Liver (tissue), 9 donors: Measurements from ENCODE around the gene DLK1. TPM values are rescaled to one million over a fixed set of nuclear protein-coding genes. Genes with fewer than 3 reads are reported as not detected.

Experiments used
- DNase-seq: peaks from one replicate; pipeline ENCODE4 v3.0.0-alpha.2; 2017; ENCODE audit warnings: low spot score
- H3K27ac ChIP-seq, 2 donors: one replicate each; pipeline ENCODE4 v1.7.0; 2013; ENCODE audit warnings: inconsistent platforms in 2 of 2, low read length in 2 of 2, control low read depth in 1 of 2, low read depth in 1 of 2, mild to moderate bottlenecking in 1 of 2
- H3K27me3 ChIP-seq, 4 donors: one replicate each; pipeline versions ENCODE4 v1.6.1 to v1.7.0; 2013; ENCODE audit warnings: low read length in 3 of 4, inconsistent platforms in 1 of 4, mild to moderate bottlenecking in 1 of 4, moderate library complexity in 1 of 4; ENCODE audit not compliant: control insufficient read depth in 4 of 4, insufficient read depth in 4 of 4
- H3K36me3 ChIP-seq, 4 donors: one replicate each; pipeline versions ENCODE4 v1.6.1 to v1.7.0; 2013; ENCODE audit warnings: low read length in 3 of 4, mild to moderate bottlenecking in 3 of 4, low read depth in 1 of 4, moderate library complexity in 1 of 4; ENCODE audit not compliant: control insufficient read depth in 4 of 4, insufficient read depth in 3 of 4
- H3K4me1 ChIP-seq, 4 donors: one replicate each; pipeline versions ENCODE4 v1.6.1 to v1.7.0; 2013; ENCODE audit warnings: low read length in 3 of 4, mild to moderate bottlenecking in 3 of 4, moderate library complexity in 1 of 4; ENCODE audit not compliant: control insufficient read depth in 4 of 4, insufficient read depth in 4 of 4
- H3K4me3 ChIP-seq, 3 donors: one replicate each; pipeline versions ENCODE4 v1.6.1 to v1.7.0; 2013; ENCODE audit warnings: low read length in 3 of 3, control low read depth in 1 of 3, low read depth in 1 of 3, mild to moderate bottlenecking in 1 of 3
- H3K9ac ChIP-seq, 2 donors: one replicate each; pipeline ENCODE4 v1.7.0; 2013; ENCODE audit warnings: low read length in 2 of 2, mild to moderate bottlenecking in 2 of 2, moderate library complexity in 2 of 2, control low read depth in 1 of 2, low read depth in 1 of 2
- H3K9me3 ChIP-seq, 4 donors: one replicate each; pipeline versions ENCODE4 v1.6.1 to v1.7.0; 2013; ENCODE audit warnings: low read length in 3 of 4; ENCODE audit not compliant: control insufficient read depth in 4 of 4
- CTCF ChIP-seq: fragments of 150-350 bp; IDR thresholded peaks from 2 replicates; pipeline ENCODE4 v1.5.1; 2017; ENCODE audit warnings: improper control_type of control experiment, low read depth, low read length; ENCODE audit not compliant: missing input control
- EGR1 ChIP-seq, 2 donors: IDR thresholded peaks; 2 replicates each; pipeline ENCODE4 v1.6.1; 2016 to 2018; ENCODE audit warnings: antibody characterized with exemption in 2 of 2, low read depth in 2 of 2
- FOXA1 ChIP-seq: IDR thresholded peaks from 2 replicates; pipeline ENCODE4 v1.6.1; 2016; ENCODE audit warnings: antibody characterized with exemption
- FOXA2 ChIP-seq: IDR thresholded peaks from 2 replicates; pipeline ENCODE4 v1.6.1; 2016; ENCODE audit warnings: antibody characterized with exemption
- GABPA ChIP-seq, 2 donors: IDR thresholded peaks in 1 of 2; conservative IDR thresholded peaks in 1 of 2; 2 replicates each; pipeline ENCODE4 v1.6.1; 2016; ENCODE audit warnings: antibody characterized with exemption in 2 of 2, mild to moderate bottlenecking in 1 of 2, moderate library complexity in 1 of 2
- HNF4A ChIP-seq, 2 donors: conservative IDR thresholded peaks; 2 replicates each; pipeline ENCODE4 v1.6.1; 2016; ENCODE audit warnings: antibody characterized with exemption in 2 of 2, mild to moderate bottlenecking in 2 of 2
- HNF4G ChIP-seq: IDR thresholded peaks from 2 replicates; pipeline ENCODE4 v1.6.1; 2016; ENCODE audit warnings: antibody characterized with exemption
- JUND ChIP-seq, 2 donors: IDR thresholded peaks; 2 replicates each; pipeline ENCODE4 v1.6.1; 2016; ENCODE audit warnings: antibody characterized with exemption in 2 of 2
- MAX ChIP-seq: IDR thresholded peaks from 2 replicates; pipeline ENCODE4 v1.6.1; 2016; ENCODE audit warnings: antibody characterized with exemption
- NR2F2 ChIP-seq: IDR thresholded peaks from 2 replicates; pipeline ENCODE4 v1.6.1; 2016; ENCODE audit warnings: antibody characterized with exemption
- RAD21 ChIP-seq, 2 donors: IDR thresholded peaks; 2 replicates each; pipeline ENCODE4 v1.6.1; 2016; ENCODE audit warnings: antibody characterized with exemption in 2 of 2, mild to moderate bottlenecking in 2 of 2
- REST ChIP-seq: IDR thresholded peaks from 2 replicates; pipeline ENCODE4 v1.6.1; 2016; ENCODE audit warnings: antibody characterized with exemption, mild to moderate bottlenecking
- RXRA ChIP-seq, 2 donors: IDR thresholded peaks; 2 replicates each; pipeline ENCODE4 v1.6.1; 2017 to 2018; ENCODE audit warnings: antibody characterized with exemption in 2 of 2, mild to moderate bottlenecking in 1 of 2
- SP1 ChIP-seq: IDR thresholded peaks from 2 replicates; pipeline ENCODE4 v1.6.1; 2018; ENCODE audit warnings: antibody characterized with exemption, mild to moderate bottlenecking
- TAF1 ChIP-seq: conservative IDR thresholded peaks from 2 replicates; pipeline ENCODE4 v1.6.1; 2016; ENCODE audit warnings: antibody characterized with exemption, mild to moderate bottlenecking
- YY1 ChIP-seq: IDR thresholded peaks from 2 replicates; pipeline ENCODE4 v1.6.1; 2016; ENCODE audit warnings: antibody characterized with exemption, mild to moderate bottlenecking
- ZBTB33 ChIP-seq: IDR thresholded peaks from 2 replicates; pipeline ENCODE4 v1.6.1; 2016; ENCODE audit warnings: antibody characterized with exemption
- WGBS: extraction: QIAGEN DNeasy Blood & Tissue Kit; methylation state at CpG from one replicate; pipeline ENCODE4 v1.1.7; 2013; 5-methylcytosine and 5-hydroxymethylcytosine counted together
- polyA plus RNA-seq, 2 donors: library from polyadenylated mRNA; stranded (reverse) in 1 of 2; unstranded in 1 of 2; fragments of 200-250 nt in 1 of 2; fragments of >200 nt in 1 of 2; fragmentation: Nextera tagmentation in 1 of 2; extraction: Ambion mirVana in 1 of 2; gene quantifications; one replicate each; pipeline versions ENCODE4 v1.2.1 to v1.2.3, GENCODE V29; 2013 to 2015
- total RNA-seq, 2 donors: library from RNA; depleted of rRNA; stranded (reverse); fragments of >200 nt; gene quantifications; one replicate each; pipeline ENCODE4 v1.2.3, GENCODE V29; 2014
- donor health status: healthy.
- donor health status: healthy.
- donor health status: healthy.
- donor health status: healthy.
- donor health status: healthy.

DLK1 gene
- total and polyA plus RNA-seq, 4 donors, result 0.42 to 331 (median 1.8) TPM; not detected in 1

GRCh38 chr14:100684154-100684553, 42.5 kb upstream of the DLK1 start:
- DNase-seq, result no peak
- Histone ChIP-seq H3K27me3 (no peaks in the 10 kb centered on the region), H3K27ac (no peak overlapping the region), H3K9ac (no peak overlapping the region), H3K9me3 (no peaks in the 10 kb centered on the region), H3K4me1 (peaks cover 0 to 7% (median 2%) of the 10 kb centered on the region in 4 donors), H3K4me3 (no peak overlapping the region), H3K36me3 (no peaks in the 10 kb centered on the region)
- WGBS, result 68% methylated on average over 6 of the region's 6 CpGs
- TF ChIP-seq RXRA (IDR thresholded peaks at IDR 0.05) (no peak), REST (no peak), GABPA (IDR thresholded peaks at IDR 0.05 in 1 of 2, conservative IDR thresholded peaks at IDR 0.05 in 1 of 2) (no peak), YY1 (no peak), HNF4A (conservative IDR thresholded peaks at IDR 0.05) (no peak), HNF4G (no peak), TAF1 (no peak), NR2F2 (no peak), MAX (no peak), CTCF (no peak), RAD21 (IDR thresholded peaks at IDR 0.05) (no peak), FOXA2 (no peak), EGR1 (IDR thresholded peaks at IDR 0.05; ENCODE audit: low read depth in 2 of 2) (no peak), FOXA1 (no peak), SP1 (no peak)

GRCh38 chr14:100684961-100685360, 41.7 kb upstream of the DLK1 start:
- Histone ChIP-seq H3K9me3 (no peaks in the 10 kb centered on the region), H3K27me3 (no peaks in the 10 kb centered on the region), H3K4me3 (no peak overlapping the region), H3K9ac (no peak overlapping the region), H3K4me1 (peaks cover 0 to 2% (median 0%) of the 10 kb centered on the region in 4 donors), H3K27ac (no peak overlapping the region), H3K36me3 (no peaks in the 10 kb centered on the region)
- 82% methylated on average over 6 of the region's 6 CpGs for WGBS
- no peak for DNase-seq
- TF ChIP-seq TAF1 (no peak), EGR1 (IDR thresholded peaks at IDR 0.05; ENCODE audit: low read depth in 2 of 2) (no peak), MAX (no peak), CTCF (no peak), RAD21 (IDR thresholded peaks at IDR 0.05) (no peak), RXRA (IDR thresholded peaks at IDR 0.05) (no peak), JUND (IDR thresholded peaks at IDR 0.05) (no peak), FOXA2 (no peak), FOXA1 (no peak), YY1 (no peak), REST (no peak), SP1 (no peak), ZBTB33 (no peak), GABPA (IDR thresholded peaks at IDR 0.05 in 1 of 2, conservative IDR thresholded peaks at IDR 0.05 in 1 of 2) (no peak), HNF4G (no peak), HNF4A (conservative IDR thresholded peaks at IDR 0.05) (no peak), NR2F2 (no peak)
